Gastroesophageal sphincter (tissue), 4 donors: ENCODE results near the gene HLA-DPA1. TPM values are rescaled to one million over a fixed set of nuclear protein-coding genes. Genes with fewer than 3 reads are reported as not detected.

Experiments
- ATAC-seq: fragments of 150-250 bp; one replicate; pipeline ENCODE4 v1.9.1; 2016; ENCODE audit warnings: mild to moderate bottlenecking, moderate library complexity
- H3K27ac ChIP-seq, 4 donors: fragments of 200-600 bp; sonication (generic) in 3 of 4; 1 replicate in 3 of 4; 2 replicates in 1 of 4; pipeline ENCODE4 v1.5.1; 2016 to 2019
- H3K27me3 ChIP-seq: fragments of 200-600 bp; sonication (generic); one replicate; pipeline ENCODE4 v1.5.1; 2019
- H3K36me3 ChIP-seq, 2 donors: fragments of 200-600 bp; sonication (generic); one replicate each; pipeline ENCODE4 v1.5.1; 2019; ENCODE audit warnings: control low read depth in 1 of 2
- H3K4me1 ChIP-seq, 3 donors: fragments of 200-600 bp; sonication (generic); 1 replicate in 2 of 3; 2 replicates in 1 of 3; pipeline ENCODE4 v1.5.1; 2016 to 2019; ENCODE audit warnings: control low read depth in 2 of 3
- H3K4me3 ChIP-seq, 2 donors: fragments of 200-600 bp; sonication (generic); one replicate each; pipeline ENCODE4 v1.5.1; 2019; ENCODE audit warnings: mild to moderate bottlenecking in 1 of 2, moderate library complexity in 1 of 2
- H3K9me3 ChIP-seq, 3 donors: fragments of 200-600 bp; sonication (generic); one replicate each; pipeline ENCODE4 v1.5.1; 2017 to 2019; ENCODE audit warnings: control low read depth in 2 of 3
- EP300 ChIP-seq: sonication (generic); formaldehyde crosslinking; IDR thresholded peaks from one replicate; pipeline ENCODE4 v1.6.1; 2017; ENCODE audit warnings: antibody characterized with exemption, mild to moderate bottlenecking
- POLR2A ChIP-seq, 2 donors: fragments of 450-650 bp; IDR thresholded peaks; one replicate each; pipeline ENCODE4 v1.6.1; 2017; ENCODE audit warnings: antibody characterized with exemption in 2 of 2, mild to moderate bottlenecking in 2 of 2, moderate library complexity in 1 of 2
- POLR2AphosphoS5 ChIP-seq: sonication (generic); formaldehyde crosslinking; IDR thresholded peaks from one replicate; pipeline ENCODE4 v1.6.1; 2017; ENCODE audit warnings: antibody characterized with exemption
- WGBS, 2 donors: methylation state at CpG; one replicate each; pipeline ENCODE4 v1.1.5; 2018; ENCODE audit warnings: low coverage in 1 of 2; 5-methylcytosine and 5-hydroxymethylcytosine counted together
- total RNA-seq, 4 donors: library from RNA; depleted of rRNA; stranded (reverse); fragments of >200 nt; gene quantifications; one replicate each; pipeline ENCODE4 v1.1.0, GENCODE V29; 2016
- TF ChIP-seq, protein P1 (sequence below), 4 experiments: fragments of 200-600 bp in 2 of 4; fragments of 450-650 bp in 2 of 4; sonication (generic) in 1 of 4; IDR thresholded peaks; one replicate each; pipeline ENCODE4 v1.5.1; 2017 to 2019; ENCODE audit warnings: antibody characterized with exemption in 4 of 4, mild to moderate bottlenecking in 2 of 4, moderate library complexity in 2 of 4

HLA-DPA1 gene
- total RNA-seq, 4 donors from 2014 or later: 20.2 to 125 (median 45.4) TPM

DNA sequence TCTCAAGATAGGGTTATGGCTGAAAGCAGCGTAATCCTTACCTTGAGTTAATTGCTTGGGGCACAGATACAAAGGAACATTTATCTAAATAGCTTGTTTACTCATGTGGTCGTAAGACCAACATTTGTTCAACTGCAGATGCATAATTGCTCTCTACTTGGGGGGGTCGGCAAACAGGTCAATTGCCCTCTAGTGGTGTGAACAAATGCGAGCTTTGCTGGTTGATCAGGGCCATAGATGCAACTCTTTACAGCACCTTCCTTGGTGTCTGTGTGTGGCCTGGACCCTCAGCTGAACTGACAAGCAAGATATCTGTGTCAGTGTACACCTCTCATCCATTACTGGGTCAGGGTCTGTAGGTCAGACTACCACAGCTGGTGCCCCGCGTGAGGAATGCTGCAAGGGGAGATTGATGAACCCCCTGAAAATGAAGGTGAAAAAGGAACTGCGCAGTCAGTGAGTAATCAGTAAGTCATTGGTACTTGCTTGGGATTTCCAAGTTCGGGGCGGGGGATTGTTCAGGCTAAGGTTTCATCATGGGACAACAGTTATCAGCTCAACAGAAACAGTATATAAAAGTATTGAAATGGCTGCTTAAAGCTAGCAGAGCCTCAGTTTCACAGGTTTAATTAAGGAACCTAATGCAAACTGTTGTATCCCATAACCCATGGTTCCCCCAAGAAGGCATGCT is 24.0 kb downstream of the HLA-DPA1 start:
- no peaks in the 10 kb centered on the region for H3K9me3 ChIP-seq
- TF ChIP-seq POLR2AphosphoS5 (no peak), POLR2A (IDR thresholded peaks at IDR 0.05) (no peak), EP300 (no peak)
- TF ChIP-seq, protein P1, sequence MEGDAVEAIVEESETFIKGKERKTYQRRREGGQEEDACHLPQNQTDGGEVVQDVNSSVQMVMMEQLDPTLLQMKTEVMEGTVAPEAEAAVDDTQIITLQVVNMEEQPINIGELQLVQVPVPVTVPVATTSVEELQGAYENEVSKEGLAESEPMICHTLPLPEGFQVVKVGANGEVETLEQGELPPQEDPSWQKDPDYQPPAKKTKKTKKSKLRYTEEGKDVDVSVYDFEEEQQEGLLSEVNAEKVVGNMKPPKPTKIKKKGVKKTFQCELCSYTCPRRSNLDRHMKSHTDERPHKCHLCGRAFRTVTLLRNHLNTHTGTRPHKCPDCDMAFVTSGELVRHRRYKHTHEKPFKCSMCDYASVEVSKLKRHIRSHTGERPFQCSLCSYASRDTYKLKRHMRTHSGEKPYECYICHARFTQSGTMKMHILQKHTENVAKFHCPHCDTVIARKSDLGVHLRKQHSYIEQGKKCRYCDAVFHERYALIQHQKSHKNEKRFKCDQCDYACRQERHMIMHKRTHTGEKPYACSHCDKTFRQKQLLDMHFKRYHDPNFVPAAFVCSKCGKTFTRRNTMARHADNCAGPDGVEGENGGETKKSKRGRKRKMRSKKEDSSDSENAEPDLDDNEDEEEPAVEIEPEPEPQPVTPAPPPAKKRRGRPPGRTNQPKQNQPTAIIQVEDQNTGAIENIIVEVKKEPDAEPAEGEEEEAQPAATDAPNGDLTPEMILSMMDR (IDR thresholded peaks at IDR 0.05): no peak
- H3K27me3 ChIP-seq: peaks cover 40% of the 10 kb centered on the region
- ATAC-seq: no peak
- WGBS, 2 donors: 19 to 43% methylated on average over 7 to 8 of the region's 9 CpGs
- H3K36me3 ChIP-seq: no peaks in the 10 kb centered on the region
- no peak overlapping the region for H3K4me3 ChIP-seq
- no peaks in the 10 kb centered on the region for H3K4me1 ChIP-seq
- H3K27ac ChIP-seq: no peak overlapping the region

DNA sequence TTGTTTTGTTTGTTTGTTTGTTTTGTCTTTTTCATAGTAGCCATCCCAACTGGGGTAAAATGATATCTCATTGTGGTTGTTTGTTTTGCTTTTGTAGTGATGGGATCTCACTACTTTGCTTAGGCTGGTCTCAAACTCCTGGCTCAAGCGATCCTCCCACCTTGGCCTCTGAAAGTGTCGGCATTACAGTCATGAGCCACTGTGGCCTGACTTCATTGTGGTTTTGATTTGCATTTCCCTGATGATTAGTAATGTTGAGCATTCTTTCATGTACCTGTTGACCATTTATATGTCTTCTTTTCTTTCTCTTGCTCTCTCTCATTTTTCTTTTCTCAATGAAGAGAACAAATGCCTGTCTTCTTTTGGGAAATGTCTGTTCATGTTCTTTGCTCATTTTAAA is 33.3 kb downstream of the HLA-DPA1 start:
- peaks cover 12% of the 10 kb centered on the region for H3K27me3 ChIP-seq
- no peak overlapping the region for H3K27ac ChIP-seq
- H3K9me3 ChIP-seq: no peaks in the 10 kb centered on the region
- no peak for TF ChIP-seq POLR2AphosphoS5
- TF ChIP-seq, protein P1 (IDR thresholded peaks at IDR 0.05): no peak
- TF ChIP-seq EP300: no peak
- no peak for TF ChIP-seq POLR2A (IDR thresholded peaks at IDR 0.05)
- ATAC-seq: no peak
- WGBS, 2 donors: 89 to 100% methylated on average over 2 of the region's 2 CpGs
- H3K36me3 ChIP-seq: no peaks in the 10 kb centered on the region
- no peaks in the 10 kb centered on the region for H3K4me1 ChIP-seq
- H3K4me3 ChIP-seq: no peak overlapping the region

DNA sequence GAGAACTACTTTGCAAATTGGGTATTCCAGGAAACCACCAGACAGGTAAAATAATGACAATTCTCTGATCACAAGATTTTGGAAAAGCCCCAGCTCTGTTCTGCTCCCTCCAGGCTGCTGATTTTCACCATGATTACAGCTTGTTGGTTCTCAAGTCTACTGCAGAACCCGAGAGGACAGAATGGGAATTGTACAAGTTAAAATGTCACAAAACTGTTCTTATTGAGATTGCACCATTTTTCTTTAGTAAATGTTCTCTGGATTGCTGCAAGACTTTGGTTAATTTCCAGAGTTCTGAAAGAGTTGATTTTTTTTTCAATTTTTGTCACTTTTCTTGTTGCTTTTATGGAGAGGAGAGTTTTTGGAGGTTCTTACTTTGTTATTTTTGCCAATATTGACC is 36.9 kb downstream of the HLA-DPA1 start:
- Histone ChIP-seq H3K4me3 (no peak overlapping the region), H3K36me3 (no peaks in the 10 kb centered on the region), H3K9me3 (peaks cover 0 to 6% (median 0%) of the 10 kb centered on the region in 3 donors), H3K4me1 (no peaks in the 10 kb centered on the region), H3K27ac (no peak overlapping the region), H3K27me3 (peaks cover 27% of the 10 kb centered on the region)
- TF ChIP-seq EP300 (no peak), POLR2AphosphoS5 (no peak), POLR2A (IDR thresholded peaks at IDR 0.05) (no peak)
- TF ChIP-seq, protein P1 (IDR thresholded peaks at IDR 0.05): no peak
- WGBS, 2 donors: 58 to 60% methylated on average over 1 of the region's 1 CpG
- ATAC-seq: no peak

DNA sequence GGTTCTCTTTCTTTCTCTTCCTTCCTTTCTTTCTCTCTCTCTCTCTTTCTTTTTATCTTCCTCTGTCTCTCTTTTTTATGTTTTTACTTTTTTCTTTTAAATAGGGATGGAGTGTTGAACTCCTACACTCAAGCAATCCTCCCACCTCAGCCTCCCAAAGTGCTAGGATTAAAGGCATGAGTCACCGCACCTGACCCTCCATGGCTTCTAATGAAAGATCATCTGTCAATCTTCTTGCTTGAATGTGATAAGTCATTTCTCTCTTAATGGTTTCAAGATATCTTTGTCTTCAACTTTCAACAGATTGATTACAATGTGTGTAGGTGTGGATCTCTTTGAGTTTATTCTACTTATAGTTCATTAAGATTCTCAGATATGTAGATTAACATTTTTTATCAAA is 38.9 kb downstream of the HLA-DPA1 start:
- H3K36me3 ChIP-seq: no peaks in the 10 kb centered on the region
- no peak overlapping the region for H3K27ac ChIP-seq
- no peak for ATAC-seq
- no peaks in the 10 kb centered on the region for H3K4me1 ChIP-seq
- H3K9me3 ChIP-seq: peaks cover 0 to 6% (median 0%) of the 10 kb centered on the region in 3 donors
- TF ChIP-seq EP300 (no peak), POLR2A (IDR thresholded peaks at IDR 0.05) (no peak), POLR2AphosphoS5 (no peak)
- TF ChIP-seq, protein P1 (IDR thresholded peaks at IDR 0.05): no peak
- 93 to 100% methylated on average over 1 of the region's 1 CpG for WGBS, 2 donors
- no peak overlapping the region for H3K4me3 ChIP-seq
- H3K27me3 ChIP-seq: peaks cover 33% of the 10 kb centered on the region

DNA sequence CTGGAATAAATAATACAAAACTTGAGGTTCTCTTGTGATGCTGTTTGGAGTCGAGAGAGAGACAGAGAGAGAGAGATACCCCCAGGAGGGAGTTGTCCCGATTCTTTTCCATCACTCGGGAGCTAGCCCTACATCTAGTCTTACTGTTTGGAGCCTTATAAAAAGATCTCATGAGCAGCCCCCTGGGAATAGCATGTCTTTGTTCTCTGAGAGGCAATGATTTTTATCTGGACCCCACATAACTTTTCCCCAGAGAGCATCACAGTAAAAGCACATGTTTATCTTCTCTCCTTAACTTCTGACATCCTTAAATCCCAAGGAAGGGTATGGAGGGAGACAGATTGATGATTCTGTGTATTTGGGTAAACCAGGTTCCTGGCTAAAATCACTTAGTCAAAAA is 43.2 kb downstream of the HLA-DPA1 start:
- no peak for ATAC-seq
- 38 to 49% methylated on average over 2 to 3 of the region's 3 CpGs for whole genome bisulfite sequencing, 2 donors

More for the DNA sequence above, 43.2 kb downstream of the HLA-DPA1 start:
- TF ChIP-seq, protein P1 (IDR thresholded peaks at IDR 0.05): no peak
- TF ChIP-seq POLR2A (IDR thresholded peaks at IDR 0.05) (no peak), EP300 (no peak), POLR2AphosphoS5 (no peak)
- Histone ChIP-seq H3K4me3 (no peak overlapping the region), H3K27ac (peak overlapping the region in 3 of 4 donors; percentile 57 to 73 (median 61)), H3K4me1 (no peaks in the 10 kb centered on the region), H3K36me3 (no peaks in the 10 kb centered on the region), H3K9me3 (peaks cover 0 to 6% (median 0%) of the 10 kb centered on the region in 3 donors), H3K27me3 (peaks cover 25% of the 10 kb centered on the region)
